CD14-positive monocyte (primary cell): ENCODE results near the gene MEMO1. TPM values are rescaled to one million over a fixed set of nuclear protein-coding genes. Genes with fewer than 3 reads are reported as not detected.

Experiments used
- DNase-seq, 3 donors: peaks; one replicate each; pipeline ENCODE4 v3.0.0-alpha.2; 2011 to 2022
- H2AFZ ChIP-seq: 2 replicates; pipeline ENCODE4 v1.6.0; 2012; ENCODE audit warnings: mild to moderate bottlenecking, low read depth, low read length, inconsistent platforms; ENCODE audit not compliant: insufficient read depth, poor library complexity, severe bottlenecking
- H3K27ac ChIP-seq, 2 donors: 1 replicate in 1 of 2; 2 replicates in 1 of 2; pipeline ENCODE4 v1.5.1; 2012 to 2013; ENCODE audit warnings: low read length in 2 of 2, control low read depth in 1 of 2, inconsistent platforms in 1 of 2, low read depth in 1 of 2, mild to moderate bottlenecking in 1 of 2
- H3K27me3 ChIP-seq, 2 donors: one replicate each; pipeline versions ENCODE4 v1.6.0 to v1.6.1; 2011 to 2013; ENCODE audit warnings: low read length in 2 of 2; ENCODE audit not compliant: control insufficient read depth in 2 of 2, insufficient read depth in 2 of 2
- H3K36me3 ChIP-seq, 2 donors: replicated peaks in 1 of 2; 1 replicate in 1 of 2; 2 replicates in 1 of 2; pipeline versions ENCODE4 v1.5.1 to v1.6.1; 2012 to 2013; ENCODE audit warnings: low read length in 2 of 2, control low read depth in 1 of 2, inconsistent platforms in 1 of 2, mild to moderate bottlenecking in 1 of 2; ENCODE audit not compliant: insufficient read depth in 2 of 2, control insufficient read depth in 1 of 2
- H3K4me1 ChIP-seq, 2 donors: 1 replicate in 1 of 2; 2 replicates in 1 of 2; pipeline versions ENCODE4 v1.5.1 to v1.6.1; 2012 to 2013; ENCODE audit warnings: low read length in 2 of 2, control low read depth in 1 of 2, inconsistent platforms in 1 of 2, mild to moderate bottlenecking in 1 of 2, moderate library complexity in 1 of 2; ENCODE audit not compliant: insufficient read depth in 2 of 2, control insufficient read depth in 1 of 2
- H3K4me2 ChIP-seq: replicated peaks from 2 replicates; pipeline ENCODE3; 2012; ENCODE audit warnings: low read length, moderate library complexity, mild to moderate bottlenecking; ENCODE audit not compliant: poor library complexity, severe bottlenecking; ENCODE audit errors: extremely low read depth
- H3K4me3 ChIP-seq, 3 experiments: fragments of 200-600 bp in 1 of 3; sonication (generic) in 1 of 3; replicated peaks in 1 of 3; 1 replicate in 2 of 3; 2 replicates in 1 of 3; pipeline ENCODE4 v1.5.1; 2011 to 2013; ENCODE audit warnings: low read length in 3 of 3, mild to moderate bottlenecking in 3 of 3, control low read depth in 2 of 3, low read depth in 2 of 3, inconsistent platforms in 1 of 3, moderate library complexity in 1 of 3
- H3K79me2 ChIP-seq: 2 replicates; pipeline ENCODE4 v1.6.0; 2012; ENCODE audit warnings: mild to moderate bottlenecking, control low read depth, inconsistent platforms, low read length, moderate library complexity; ENCODE audit not compliant: insufficient read depth
- H3K9ac ChIP-seq: 2 replicates; pipeline ENCODE4 v1.6.0; 2017; ENCODE audit warnings: low read length, mild to moderate bottlenecking; ENCODE audit not compliant: insufficient read depth, poor library complexity, severe bottlenecking
- H3K9me3 ChIP-seq, 2 donors: replicated peaks in 1 of 2; 1 replicate in 1 of 2; 2 replicates in 1 of 2; pipeline versions ENCODE4 v1.5.1 to v1.6.1; 2012 to 2013; ENCODE audit warnings: low read length in 2 of 2, control low read depth in 1 of 2; ENCODE audit not compliant: control insufficient read depth in 1 of 2, insufficient read depth in 1 of 2
- H4K20me1 ChIP-seq: 2 replicates; pipeline ENCODE4 v1.6.0; 2012; ENCODE audit warnings: mild to moderate bottlenecking, low read length, control low read depth, moderate library complexity; ENCODE audit not compliant: insufficient read depth
- H3K27ac Mint-ChIP-seq, 7 donors: one replicate each; pipeline ENCODE4 v1.8.0; 2020; ENCODE audit warnings: mild to moderate bottlenecking in 7 of 7, mixed read lengths in 7 of 7, moderate library complexity in 6 of 7, inconsistent platforms in 2 of 7
- H3K27me3 Mint-ChIP-seq, 3 donors: one replicate each; pipeline ENCODE4 v1.8.0; 2021 to 2022; ENCODE audit warnings: low read depth in 3 of 3, mild to moderate bottlenecking in 3 of 3, mixed read lengths in 3 of 3, moderate library complexity in 3 of 3, inconsistent platforms in 1 of 3
- H3K36me3 Mint-ChIP-seq, 2 donors: one replicate each; pipeline ENCODE4 v1.8.0; 2020; ENCODE audit warnings: mixed read lengths in 2 of 2, inconsistent platforms in 1 of 2, mild to moderate bottlenecking in 1 of 2
- H3K4me1 Mint-ChIP-seq: one replicate; pipeline ENCODE4 v1.8.0; 2020; ENCODE audit warnings: mild to moderate bottlenecking, mixed read lengths
- H3K4me3 Mint-ChIP-seq, 2 donors: one replicate each; pipeline ENCODE4 v1.8.0; 2020; ENCODE audit warnings: mild to moderate bottlenecking in 2 of 2, mixed read lengths in 2 of 2, moderate library complexity in 1 of 2
- H3K9me3 Mint-ChIP-seq, 7 donors: one replicate each; pipeline ENCODE4 v1.8.0; 2020 to 2022; ENCODE audit warnings: mixed read lengths in 7 of 7, mild to moderate bottlenecking in 6 of 7, moderate library complexity in 6 of 7, inconsistent platforms in 2 of 7
- whole genome bisulfite sequencing: methylation state at CpG from one replicate; pipeline ENCODE4 v1.1.5; 2013; ENCODE audit warnings: missing lambda C conversion rate; ENCODE audit not compliant: insufficient coverage; 5-methylcytosine and 5-hydroxymethylcytosine counted together
- intact Hi-C, 2 donors: fragments of 100-400 bp; cut with micrococcal nuclease; formaldehyde crosslinking; loops; one replicate each; pipeline versions ENCODE4 v1.15.0 to v1.15.1; 2023
- polyA plus RNA-seq, 3 donors: library from polyadenylated mRNA; depleted of rRNA in 1 of 3; unstranded in 2 of 3; stranded (reverse) in 1 of 3; fragments of 300-500 nt in 2 of 3; fragments of >200 nt in 1 of 3; fragmentation: Illumina TruSeq in 2 of 3; gene quantifications; 1 replicate in 2 of 3; 2 replicates in 1 of 3; pipeline ENCODE4 v1.2.3, GENCODE V29; 2012 to 2021
- TF ChIP-seq, protein P1 (sequence below): fragments of 200-600 bp; IDR thresholded peaks from one replicate; pipeline ENCODE4 v1.8.0; 2022; ENCODE audit warnings: antibody characterized with exemption, mild to moderate bottlenecking

MEMO1 gene
- polyA plus RNA-seq, 3 donors: 49.5 to 63.7 (median 57.0) TPM

DNA sequence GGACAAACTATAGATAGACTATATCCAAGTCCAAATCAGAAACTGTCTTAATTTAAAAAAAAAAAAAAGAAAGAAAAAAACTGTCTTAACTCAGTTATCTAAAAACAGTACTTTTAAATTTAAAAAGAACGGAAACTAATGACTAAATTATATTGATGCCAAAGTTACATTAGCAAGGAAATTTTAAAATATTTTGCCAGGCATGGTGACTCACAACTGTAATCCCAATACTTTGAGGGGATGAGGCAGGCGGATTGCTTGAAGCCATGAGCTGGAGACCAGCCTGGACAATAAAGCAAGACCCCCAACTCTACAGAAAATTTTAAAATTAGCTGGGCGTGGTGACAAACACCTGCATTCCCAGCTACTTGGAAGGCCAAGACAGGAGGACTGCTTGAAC lies 30.9 kb downstream of the MEMO1 start:
- intact Hi-C loops: no loop called here

DNA sequence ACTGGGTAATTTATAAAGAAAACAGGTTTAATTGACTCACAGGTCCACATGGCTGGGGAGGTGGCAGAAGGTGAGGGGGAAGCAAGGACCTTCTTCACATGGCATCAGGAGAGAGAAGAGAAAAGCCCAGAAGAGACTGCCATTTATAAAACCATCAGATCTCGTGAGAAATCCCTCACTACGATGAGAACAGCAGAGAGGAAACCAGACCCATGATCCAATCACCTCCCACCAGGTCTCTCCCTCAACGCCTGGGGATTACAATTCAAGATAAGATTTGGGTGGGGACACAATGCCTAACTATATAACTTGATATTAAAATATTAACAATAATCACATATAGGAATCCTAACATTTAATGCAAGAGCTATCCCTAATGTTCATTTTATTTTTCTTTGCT lies 31.8 kb downstream of the MEMO1 start:
- peaks cover 92% of the 10 kb centered on the region for H4K20me1 ChIP-seq
- no peaks in the 10 kb centered on the region for H3K9me3 ChIP-seq
- H3K4me3 Mint-ChIP-seq: no peak overlapping the region
- peaks cover 100% of the 10 kb centered on the region for H3K79me2 ChIP-seq
- peaks cover 35% of the 10 kb centered on the region for H3K4me1 Mint-ChIP-seq
- H3K4me2 ChIP-seq: no peak overlapping the region
- H3K4me1 ChIP-seq: peaks cover 3 to 7% of the 10 kb centered on the region in 2 donors
- no peaks in the 10 kb centered on the region for H3K27me3 Mint-ChIP-seq
- intact Hi-C loops: no loop called here
- no peak for DNase-seq
- H3K9ac ChIP-seq: no peak overlapping the region
- H3K36me3 Mint-ChIP-seq: peaks cover 7 to 18% of the 10 kb centered on the region in 2 donors
- TF ChIP-seq, protein P1, sequence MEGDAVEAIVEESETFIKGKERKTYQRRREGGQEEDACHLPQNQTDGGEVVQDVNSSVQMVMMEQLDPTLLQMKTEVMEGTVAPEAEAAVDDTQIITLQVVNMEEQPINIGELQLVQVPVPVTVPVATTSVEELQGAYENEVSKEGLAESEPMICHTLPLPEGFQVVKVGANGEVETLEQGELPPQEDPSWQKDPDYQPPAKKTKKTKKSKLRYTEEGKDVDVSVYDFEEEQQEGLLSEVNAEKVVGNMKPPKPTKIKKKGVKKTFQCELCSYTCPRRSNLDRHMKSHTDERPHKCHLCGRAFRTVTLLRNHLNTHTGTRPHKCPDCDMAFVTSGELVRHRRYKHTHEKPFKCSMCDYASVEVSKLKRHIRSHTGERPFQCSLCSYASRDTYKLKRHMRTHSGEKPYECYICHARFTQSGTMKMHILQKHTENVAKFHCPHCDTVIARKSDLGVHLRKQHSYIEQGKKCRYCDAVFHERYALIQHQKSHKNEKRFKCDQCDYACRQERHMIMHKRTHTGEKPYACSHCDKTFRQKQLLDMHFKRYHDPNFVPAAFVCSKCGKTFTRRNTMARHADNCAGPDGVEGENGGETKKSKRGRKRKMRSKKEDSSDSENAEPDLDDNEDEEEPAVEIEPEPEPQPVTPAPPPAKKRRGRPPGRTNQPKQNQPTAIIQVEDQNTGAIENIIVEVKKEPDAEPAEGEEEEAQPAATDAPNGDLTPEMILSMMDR: no peak
- no CpG with 5 or more reads among the region's 3 CpGs for WGBS
- H3K27ac ChIP-seq: peak overlapping the region in 1 of 2 donors; percentile 31
- no peaks in the 10 kb centered on the region for H3K27me3 ChIP-seq
- H3K9me3 Mint-ChIP-seq: peaks cover 0 to 4% (median 0%) of the 10 kb centered on the region in 7 donors
- H3K4me3 ChIP-seq: no peak overlapping the region
- peaks cover 3 to 5% of the 10 kb centered on the region in 2 donors for H3K36me3 ChIP-seq
- H3K27ac Mint-ChIP-seq: peak overlapping the region in 2 of 7 donors; percentile 25 to 57
- no peak overlapping the region for H2AFZ ChIP-seq

More for the DNA sequence above, 30.9 kb downstream of the MEMO1 start:
- H3K9me3 ChIP-seq: no peaks in the 10 kb centered on the region
- H3K4me3 ChIP-seq: no peak overlapping the region
- TF ChIP-seq, protein P1: no peak
- H3K4me1 ChIP-seq: peaks cover 3 to 7% of the 10 kb centered on the region in 2 donors
- H3K79me2 ChIP-seq: peaks cover 100% of the 10 kb centered on the region
- H3K27me3 Mint-ChIP-seq: no peaks in the 10 kb centered on the region
- no peak for DNase-seq
- H3K27ac ChIP-seq: no peak overlapping the region
- peaks cover 4 to 7% of the 10 kb centered on the region in 2 donors for H3K36me3 ChIP-seq
- H4K20me1 ChIP-seq: peaks cover 92% of the 10 kb centered on the region
- peaks cover 7 to 21% of the 10 kb centered on the region in 2 donors for H3K36me3 Mint-ChIP-seq
- H3K4me2 ChIP-seq: no peak overlapping the region
- H3K4me1 Mint-ChIP-seq: peaks cover 29% of the 10 kb centered on the region
- no peak overlapping the region for H3K9ac ChIP-seq
- no peak overlapping the region for H3K4me3 Mint-ChIP-seq
- H3K9me3 Mint-ChIP-seq: peaks cover 0 to 4% (median 0%) of the 10 kb centered on the region in 7 donors
- H3K27me3 ChIP-seq: no peaks in the 10 kb centered on the region
- no peak overlapping the region for H3K27ac Mint-ChIP-seq
- H2AFZ ChIP-seq: no peak overlapping the region
- WGBS: 100% methylated on average over 1 of the region's 3 CpGs
